WTC11 (cell line): ENCODE measurements around the gene CCDC175.

ENCODE experiments used
- CTCF ChIP-seq: fragments of 200-600 bp; IDR thresholded peaks from 2 replicates; pipeline ENCODE4 v1.8.0; 2022; ENCODE audit warnings: antibody characterized with exemption
- E2F1 ChIP-seq: sonication (generic); formaldehyde crosslinking; IDR thresholded peaks from 2 replicates; pipeline ENCODE4 v1.8.0; 2022; ENCODE audit warnings: mild to moderate bottlenecking, missing genetic modification reagents
- EMX1 ChIP-seq: fragments of 250-450 bp; sonication (Bioruptor Pico); IDR thresholded peaks from 2 replicates; pipeline ENCODE4 v1.8.0; 2021; ENCODE audit warnings: mild to moderate bottlenecking
- IRF2 ChIP-seq: sonication (generic); formaldehyde crosslinking; IDR thresholded peaks from 2 replicates; pipeline ENCODE4 v1.8.0; 2022; ENCODE audit warnings: low read depth, missing genetic modification reagents, borderline replicate concordance
- JUN ChIP-seq: sonication (generic); formaldehyde crosslinking; IDR thresholded peaks from 2 replicates; pipeline ENCODE4 v1.8.0; 2023; ENCODE audit warnings: mild to moderate bottlenecking, missing genetic modification reagents
- NFYB ChIP-seq: sonication (generic); formaldehyde crosslinking; conservative IDR thresholded peaks from 2 replicates; pipeline ENCODE4 v1.8.0; 2022; ENCODE audit warnings: low read depth, missing genetic modification reagents
- OVOL2 ChIP-seq: fragments of 250-450 bp; sonication (Bioruptor Pico); IDR thresholded peaks from 2 replicates; pipeline ENCODE4 v1.9.0; 2021; ENCODE audit warnings: mild to moderate bottlenecking, borderline replicate concordance
- TP53 ChIP-seq: sonication (generic); formaldehyde crosslinking; IDR thresholded peaks from 2 replicates; pipeline ENCODE4 v1.8.1; 2023; ENCODE audit warnings: mild to moderate bottlenecking, missing genetic modification reagents
- ZSCAN18 ChIP-seq: fragments of 250-450 bp; sonication (Bioruptor Pico); IDR thresholded peaks from 2 replicates; pipeline ENCODE4 v2.1.2; 2022; ENCODE audit warnings: mild to moderate bottlenecking, moderate library complexity

- TF ChIP-seq CTCF (no peak), JUN (no peak), ZSCAN18 (CRISPR knock-in tag) (no peak), NFYB (CRISPR knock-in tag) (no peak), IRF2 (CRISPR knock-in tag) (no peak), E2F1 (CRISPR knock-in tag) (no peak), OVOL2 (CRISPR knock-in tag) (no peak), TP53 (CRISPR knock-in tag) (no peak), EMX1 (CRISPR knock-in tag) (no peak)
These were observed 6.5 kb downstream of the CCDC175 start for GRCh38 chr14:59570122-59570521.
